Activated naive CD8-positive, alpha-beta T cell treated with anti-CD3 and anti-CD28 coated beads, Interleukin-2, amount 50 U/mL, for 16 hours (primary cell): ENCODE data around the gene ASCL5.

ENCODE experiments used
- DNase-seq: peaks from one replicate; pipeline ENCODE4 v3.0.0-alpha.2; 2020; ENCODE audit warnings: low read depth, low spot score

The ASCL5 gene

GRCh38 chr1:201153474-201154388, 26.7 kb upstream of the ASCL5 start:
- peak; percentile 16 for DNase-seq

- no peak for DNase-seq
Measured at GRCh38 chr1:201149400-201149799, 22.4 kb upstream of the ASCL5 start.

GRCh38 chr1:201147396-201148015, 20.5 kb upstream of the ASCL5 start:
- no peak for DNase-seq

- no peak for DNase-seq
Measured at GRCh38 chr1:201146626-201147390, 19.8 kb upstream of the ASCL5 start.

GRCh38 chr1:201145816-201146215, 18.8 kb upstream of the ASCL5 start:
- DNase-seq = no peak

- DNase-seq = no peak
Measured at GRCh38 chr1:201145132-201145531, 18.1 kb upstream of the ASCL5 start.

GRCh38 chr1:201144701-201145100, 17.7 kb upstream of the ASCL5 start:
- no peak for DNase-seq

GRCh38 chr1:201143726-201144635, 17.0 kb upstream of the ASCL5 start:
- no peak for DNase-seq

GRCh38 chr1:201142849-201143725, 16.1 kb upstream of the ASCL5 start:
- no peak for DNase-seq

- DNase-seq = no peak
Measured at GRCh38 chr1:201142011-201142848, 15.2 kb upstream of the ASCL5 start.

- no peak for DNase-seq
Measured at GRCh38 chr1:201141418-201141817, 14.4 kb upstream of the ASCL5 start.

GRCh38 chr1:201140941-201141260, 13.9 kb upstream of the ASCL5 start:
- DNase-seq = no peak

GRCh38 chr1:201140235-201140940, 13.4 kb upstream of the ASCL5 start:
- no peak for DNase-seq

- no peak for DNase-seq
Measured at GRCh38 chr1:201139756-201140155, 12.8 kb upstream of the ASCL5 start.

- DNase-seq = no peak
Measured at GRCh38 chr1:201139306-201139705, 12.3 kb upstream of the ASCL5 start.

- no peak for DNase-seq
Measured at GRCh38 chr1:201138311-201138840, 11.4 kb upstream of the ASCL5 start.

- DNase-seq = no peak
Measured at GRCh38 chr1:201137579-201138310, 10.8 kb upstream of the ASCL5 start.

- no peak for DNase-seq
Measured at GRCh38 chr1:201137024-201137392, 10.0 kb upstream of the ASCL5 start.
